ENCODE measurements around the gene MCTP2. TPM values are rescaled to one million over a fixed set of nuclear protein-coding genes. Genes with fewer than 3 reads are reported as not detected.
"Not testable (repeated sequence)": the region's sequence is repeated elsewhere in the genome, so short reads cannot be mapped to it uniquely, and the experiment has no call there.

The MCTP2 gene
- total and polyA plus RNA-seq, 12 donors, result 0.24 to 8.3 (median 0.89) TPM

DNA sequence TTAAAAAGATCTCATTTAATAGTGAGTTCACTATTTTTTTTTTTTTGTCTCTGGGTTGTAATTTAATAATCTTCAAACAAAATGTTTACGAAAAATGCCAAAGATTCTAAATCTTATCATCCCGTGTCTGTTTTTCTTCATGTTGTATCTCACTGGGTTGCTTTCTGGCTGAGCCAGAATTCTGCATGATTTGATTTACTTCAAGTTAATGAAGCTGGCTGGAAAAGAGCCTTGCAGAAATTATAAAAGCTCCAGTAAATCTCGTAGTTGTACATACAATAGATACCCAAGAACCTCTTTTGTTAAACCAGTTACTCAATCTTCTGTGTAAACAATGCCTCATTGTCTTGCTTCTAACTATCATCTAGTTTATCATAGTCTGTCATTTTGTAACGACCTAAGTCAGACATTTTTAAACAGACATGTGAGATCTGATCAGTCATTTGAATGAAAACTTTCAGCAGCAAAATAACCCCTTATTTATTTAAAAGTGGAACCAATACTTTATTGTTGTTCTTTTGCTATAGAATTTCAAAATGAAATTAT is 249.0 kb downstream of the MCTP2 start:
- H3K27ac ChIP-seq, result no peak overlapping the region
- no peak for ATAC-seq
- WGBS, 2 donors, result 47 to 52% methylated on average over 4 of the region's 4 CpGs
- intact Hi-C loops (cut with DNase I), result no loop called here
- no peak overlapping the region for H3K4me3 ChIP-seq
- TF ChIP-seq, protein P1, sequence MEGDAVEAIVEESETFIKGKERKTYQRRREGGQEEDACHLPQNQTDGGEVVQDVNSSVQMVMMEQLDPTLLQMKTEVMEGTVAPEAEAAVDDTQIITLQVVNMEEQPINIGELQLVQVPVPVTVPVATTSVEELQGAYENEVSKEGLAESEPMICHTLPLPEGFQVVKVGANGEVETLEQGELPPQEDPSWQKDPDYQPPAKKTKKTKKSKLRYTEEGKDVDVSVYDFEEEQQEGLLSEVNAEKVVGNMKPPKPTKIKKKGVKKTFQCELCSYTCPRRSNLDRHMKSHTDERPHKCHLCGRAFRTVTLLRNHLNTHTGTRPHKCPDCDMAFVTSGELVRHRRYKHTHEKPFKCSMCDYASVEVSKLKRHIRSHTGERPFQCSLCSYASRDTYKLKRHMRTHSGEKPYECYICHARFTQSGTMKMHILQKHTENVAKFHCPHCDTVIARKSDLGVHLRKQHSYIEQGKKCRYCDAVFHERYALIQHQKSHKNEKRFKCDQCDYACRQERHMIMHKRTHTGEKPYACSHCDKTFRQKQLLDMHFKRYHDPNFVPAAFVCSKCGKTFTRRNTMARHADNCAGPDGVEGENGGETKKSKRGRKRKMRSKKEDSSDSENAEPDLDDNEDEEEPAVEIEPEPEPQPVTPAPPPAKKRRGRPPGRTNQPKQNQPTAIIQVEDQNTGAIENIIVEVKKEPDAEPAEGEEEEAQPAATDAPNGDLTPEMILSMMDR (IDR thresholded peaks at IDR 0.05), result no peak
- no peaks in the 10 kb centered on the region for H3K4me1 ChIP-seq
- H3K36me3 ChIP-seq, result peaks cover 0 to 35% (median 0%) of the 10 kb centered on the region in 9 donors
- H3K9me3 ChIP-seq, result peaks cover 0 to 5% (median 0%) of the 10 kb centered on the region in 11 donors
- H3K27me3 ChIP-seq, result peaks cover 0 to 40% (median 10%) of the 10 kb centered on the region in 7 donors
- no peak for DNase-seq

DNA sequence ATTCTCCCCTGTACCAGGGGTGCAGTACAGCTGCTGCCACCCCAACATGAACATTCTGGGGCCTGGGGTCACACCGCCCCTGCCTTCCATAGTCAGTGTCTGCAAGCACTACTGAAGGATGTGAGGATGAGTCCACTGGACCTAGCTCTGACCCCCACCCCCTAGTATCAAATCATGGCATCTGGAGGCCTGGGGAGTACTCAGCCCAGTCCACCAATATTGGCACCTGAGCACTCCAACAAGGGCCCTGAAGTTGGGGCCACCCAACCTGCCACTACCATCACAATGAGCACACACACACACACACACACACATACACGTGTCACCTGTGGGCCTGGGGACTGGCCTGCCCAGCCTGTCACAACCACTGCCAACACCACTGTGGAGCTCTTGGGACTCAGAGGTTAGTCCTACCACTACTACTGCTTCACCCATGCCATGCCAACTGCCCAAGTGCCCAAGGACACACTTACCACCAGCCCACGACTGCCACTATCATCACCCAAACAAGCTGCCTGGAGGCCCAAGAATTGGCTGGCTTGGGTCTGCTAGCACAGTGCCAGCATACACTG is 253.9 kb downstream of the MCTP2 start:
- TF ChIP-seq, protein P1 (IDR thresholded peaks at IDR 0.05), result no peak
- intact Hi-C loops (cut with DNase I), result no loop called here
- H3K4me3 ChIP-seq, result no peak overlapping the region
- H3K4me1 ChIP-seq, result no peaks in the 10 kb centered on the region
- H3K27ac ChIP-seq, result no peak overlapping the region
- ATAC-seq (no peak), DNase-seq (no peak)
- H3K27me3 ChIP-seq, result peaks cover 0 to 24% (median 3%) of the 10 kb centered on the region in 7 donors
- H3K36me3 ChIP-seq, result no peaks in the 10 kb centered on the region
- 81 to 92% methylated on average over 3 of the region's 3 CpGs for WGBS, 2 donors
- peaks cover 0 to 5% (median 0%) of the 10 kb centered on the region in 11 donors for H3K9me3 ChIP-seq

DNA sequence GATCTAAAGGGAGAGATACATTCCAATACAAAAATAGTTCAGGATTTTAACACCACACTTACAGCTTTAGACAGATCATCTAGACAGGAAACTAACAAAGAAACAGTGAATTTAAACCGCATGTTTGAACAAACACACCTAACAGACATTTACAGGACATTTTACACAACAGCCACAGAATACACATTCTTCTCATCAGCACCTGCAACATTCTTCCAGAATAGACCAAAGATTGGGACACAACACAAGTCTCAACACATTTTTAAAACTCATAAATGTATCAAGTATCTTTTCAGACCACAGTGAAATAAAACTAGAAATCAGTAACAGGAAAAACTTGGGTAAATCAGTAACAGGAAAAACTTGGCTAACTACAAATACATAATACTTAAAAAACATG is 256.3 kb downstream of the MCTP2 start:
- no peak for ATAC-seq
- Histone ChIP-seq H3K9me3 (peaks cover 0 to 5% (median 0%) of the 10 kb centered on the region in 11 donors), H3K27ac (no peak overlapping the region), H3K4me1 (no peaks in the 10 kb centered on the region), H3K27me3 (peaks cover 0 to 16% (median 3%) of the 10 kb centered on the region in 7 donors), H3K36me3 (no peaks in the 10 kb centered on the region), H3K4me3 (no peak overlapping the region)
- TF ChIP-seq, protein P1 (IDR thresholded peaks at IDR 0.05), result no peak
- intact Hi-C loops (cut with DNase I), result no loop called here
- DNase-seq, result no peak
- WGBS, 2 donors, result 56 to 68% methylated on average over 1 of the region's 1 CpG

DNA sequence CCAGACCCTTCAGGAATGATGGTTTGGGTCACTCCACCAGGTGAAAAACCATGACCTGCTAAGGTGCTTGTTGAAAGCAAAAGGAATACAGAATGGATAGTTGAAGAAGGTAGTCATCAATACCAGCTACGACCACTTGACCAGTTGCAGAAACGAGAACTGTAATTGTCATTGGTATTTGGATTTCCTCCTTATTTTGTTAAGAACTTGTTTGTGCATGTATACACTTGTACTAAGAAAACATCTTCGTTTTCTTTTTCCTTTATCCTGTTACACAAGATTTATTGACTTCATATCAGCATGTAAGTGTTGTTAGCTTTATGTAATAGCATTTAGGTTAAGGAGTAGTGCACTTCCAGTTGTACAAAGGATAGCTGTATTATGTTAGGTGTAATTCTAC is 261.8 kb downstream of the MCTP2 start:
- TF ChIP-seq, protein P1 (IDR thresholded peaks at IDR 0.05), result no peak
- no peaks in the 10 kb centered on the region for H3K4me1 ChIP-seq
- intact Hi-C loops (cut with DNase I), result no loop called here
- H3K27ac ChIP-seq, result no peak overlapping the region
- no peaks in the 10 kb centered on the region for H3K27me3 ChIP-seq
- WGBS, 2 donors, result 80 to 85% methylated on average over 3 of the region's 3 CpGs
- ATAC-seq (no peak), DNase-seq (no peak)
- H3K9me3 ChIP-seq, result peaks cover 0 to 3% (median 0%) of the 10 kb centered on the region in 11 donors
- H3K36me3 ChIP-seq, result no peaks in the 10 kb centered on the region
- H3K4me3 ChIP-seq, result no peak overlapping the region

DNA sequence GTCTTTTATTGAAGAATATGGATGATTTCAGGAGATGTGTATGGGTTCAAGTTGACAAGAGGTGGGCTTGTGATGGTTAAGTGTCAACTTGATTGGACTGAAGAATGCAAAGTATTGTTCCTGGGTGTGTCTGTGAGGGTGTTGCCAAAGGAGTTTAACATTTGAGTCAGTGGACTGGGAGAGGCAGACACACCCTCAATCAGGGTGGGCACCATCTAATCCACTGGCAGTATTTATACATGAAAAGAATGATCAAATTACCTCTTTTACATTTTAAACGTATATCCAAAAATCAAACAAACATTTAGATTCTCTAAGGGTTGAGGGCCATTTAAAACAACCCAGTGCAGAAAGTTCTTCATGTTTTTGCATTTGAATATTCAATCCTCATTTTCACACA is 262.2 kb downstream of the MCTP2 start:
- intact Hi-C loops (cut with DNase I); ATAC-seq; H3K4me1 ChIP-seq; DNase-seq; H3K27ac ChIP-seq; H3K27me3 ChIP-seq; H3K9me3 ChIP-seq; H3K4me3 ChIP-seq; H3K36me3 ChIP-seq: not testable (repeated sequence)
- WGBS, 2 donors, result 90 to 92% methylated on average over 1 of the region's 1 CpG

All from heart right ventricle (tissue), 16 donors.